Endothelial cell of umbilical vein (primary cell): ENCODE measurements around the gene CHRND. TPM values are rescaled to one million over a fixed set of nuclear protein-coding genes. Genes with fewer than 3 reads are reported as not detected.

ENCODE experiments used
- BruUV-seq: library from RNA; stranded (reverse); fragments of 400-500 nt; replicated peaks from 2 replicates; lab custom pipeline; 2021; lab: Mats Ljungman, UMichigan
- CTCF ChIA-PET: fragments of 300-600, 350-600 bp; sonication (Branson Sonifier 250); formaldehyde crosslinking; loops from one replicate; lab custom pipeline; 2021; ENCODE audit warnings: antibody characterized with exemption, inconsistent platforms; lab: Charles Lee
- POLR2A ChIA-PET: fragments of 300-600, 350-600 bp; sonication (Branson Sonifier 250); formaldehyde crosslinking; loops from one replicate; lab custom pipeline; 2021; ENCODE audit warnings: antibody characterized with exemption, inconsistent platforms; lab: Charles Lee
- DNase-seq: peaks from one replicate; pipeline ENCODE4 v3.0.0-alpha.2; 2011; ENCODE audit warnings: low read depth, low spot score
- FAIRE-seq: peaks from 2 replicates; lab custom pipeline; 2011; peaks lifted over from hg19 to GRCh38; lab: Jason Lieb, UNC
- H2AFZ ChIP-seq: 2 replicates; pipeline ENCODE4 v1.6.0; 2012; ENCODE audit warnings: low read depth, low read length, control low read depth, inconsistent platforms
- H3K27ac ChIP-seq: 2 replicates; pipeline ENCODE4 v1.5.1; 2011; ENCODE audit warnings: low read depth, mild to moderate bottlenecking, control low read depth, low read length, moderate library complexity; ENCODE audit not compliant: insufficient read depth
- H3K27me3 ChIP-seq, 2 experiments: 2 replicates each; pipeline versions ENCODE4 v1.6.0 to v1.6.1; 2011; ENCODE audit warnings: low read length in 2 of 2, mixed read lengths in 1 of 2; ENCODE audit not compliant: control insufficient read depth in 2 of 2, insufficient read depth in 2 of 2
- H3K36me3 ChIP-seq, 2 experiments: 2 replicates in 1 of 2; 3 replicates in 1 of 2; pipeline ENCODE4 v1.5.1; 2011; ENCODE audit warnings: low read length in 2 of 2, mild to moderate bottlenecking in 1 of 2, moderate library complexity in 1 of 2; ENCODE audit not compliant: control insufficient read depth in 2 of 2, insufficient read depth in 2 of 2; ENCODE audit errors: extremely low read depth in 1 of 2
- H3K4me1 ChIP-seq: 3 replicates; pipeline ENCODE4 v1.5.1; 2011; ENCODE audit warnings: mild to moderate bottlenecking, low read length; ENCODE audit not compliant: control insufficient read depth, insufficient read depth; ENCODE audit errors: extremely low read depth
- H3K4me2 ChIP-seq: 2 replicates; pipeline ENCODE4 v1.6.1; 2011; ENCODE audit warnings: low read length, control low read depth, mixed read lengths; ENCODE audit not compliant: insufficient read depth
- H3K4me3 ChIP-seq, 3 experiments: fragments of 200-600 bp in 1 of 3; sonication (generic), shearing (Covaris generic) in 1 of 3; replicated peaks in 1 of 3; 2 replicates each; pipeline ENCODE4 v1.5.1; 2011 to 2016; ENCODE audit warnings: control low read depth in 3 of 3, low read length in 3 of 3, mild to moderate bottlenecking in 2 of 3, inconsistent platforms in 1 of 3, low read depth in 1 of 3, moderate library complexity in 1 of 3; ENCODE audit not compliant: insufficient read depth in 1 of 3
- H3K79me2 ChIP-seq: 2 replicates; pipeline ENCODE4 v1.6.0; 2012; ENCODE audit warnings: low read length, inconsistent platforms; ENCODE audit not compliant: control insufficient read depth, insufficient read depth
- H3K9ac ChIP-seq: replicated peaks from 2 replicates; pipeline ENCODE3; 2011; ENCODE audit warnings: low read length, control low read depth; ENCODE audit not compliant: insufficient read depth; ENCODE audit errors: extremely low read depth
- H3K9me1 ChIP-seq: replicated peaks from 3 replicates; pipeline ENCODE4 v1.6.0; 2011; ENCODE audit warnings: mild to moderate bottlenecking, low read length; ENCODE audit not compliant: control insufficient read depth, insufficient read depth; ENCODE audit errors: extremely low read depth
- H3K9me3 ChIP-seq: replicated peaks from 2 replicates; pipeline ENCODE4 v1.5.1; 2012; ENCODE audit warnings: low read length, inconsistent platforms; ENCODE audit not compliant: control insufficient read depth, insufficient read depth
- H4K20me1 ChIP-seq: replicated peaks from 2 replicates; pipeline ENCODE3; 2011; ENCODE audit warnings: mild to moderate bottlenecking, low read length; ENCODE audit not compliant: control insufficient read depth, insufficient read depth; ENCODE audit errors: extremely low read depth
- EZH2 ChIP-seq: IDR thresholded peaks from 2 replicates; pipeline ENCODE4 v1.6.1; 2012; ENCODE audit warnings: borderline replicate concordance, low read depth, mild to moderate bottlenecking, moderate library complexity, low read length, inconsistent platforms; ENCODE audit not compliant: severe bottlenecking
- FOS ChIP-seq: IDR thresholded peaks from 2 replicates; pipeline ENCODE4 v1.6.1; 2011; ENCODE audit warnings: mild to moderate bottlenecking, low read length, moderate library complexity, borderline replicate concordance; ENCODE audit not compliant: insufficient read depth
- GATA2 ChIP-seq: IDR thresholded peaks from 2 replicates; pipeline ENCODE4 v1.7.0; 2011; ENCODE audit warnings: low read depth, mild to moderate bottlenecking, moderate library complexity, mixed read lengths, low read length; ENCODE audit not compliant: insufficient read length, insufficient read depth
- JUN ChIP-seq: IDR thresholded peaks from 2 replicates; pipeline ENCODE4 v1.6.1; 2011; ENCODE audit warnings: borderline replicate concordance, low read depth; ENCODE audit not compliant: insufficient read length, insufficient read depth
- MYC ChIP-seq: IDR thresholded peaks from one replicate; pipeline ENCODE4 v1.6.1; 2011; ENCODE audit warnings: mild to moderate bottlenecking, low read depth, low read length
- POLR2A ChIP-seq: IDR thresholded peaks from 2 replicates; pipeline ENCODE4 v1.6.1; 2012; ENCODE audit warnings: low read depth, mild to moderate bottlenecking, control low read depth, low read length
- POLR2AphosphoS5 ChIP-seq: IDR thresholded peaks from 2 replicates; pipeline ENCODE4 v1.6.1; 2012; ENCODE audit warnings: low read depth, mild to moderate bottlenecking, control low read depth, low read length, moderate library complexity; ENCODE audit not compliant: insufficient read depth
- dilution Hi-C: fragments of 300-500 bp; cut with MboI; formaldehyde crosslinking; loops from one replicate; pipeline ENCODE4 v1.15.0; 2019; ENCODE audit warnings: low sequenced_read_pairs; ENCODE audit not compliant: extremely low pct_ligation_motif_present
- intact Hi-C: fragments of 100-400 bp; cut with micrococcal nuclease; formaldehyde crosslinking; loops from one replicate; pipeline ENCODE4 v1.10.0; 2022
- polyA plus RNA-seq, 4 experiments: library from polyadenylated mRNA; depleted of rRNA in 3 of 4; stranded (reverse) in 3 of 4; unstranded in 1 of 4; fragments of >200 nt; gene quantifications; 2 replicates each; pipeline versions ENCODE4 v1.2.1 to v1.2.3, GENCODE V29; 2011 to 2012; ENCODE audit warnings: missing spikeins in 1 of 4
- total RNA-seq: library from RNA; stranded (reverse); gene quantifications from 2 replicates; pipeline ENCODE4 v1.2.3, GENCODE V29; 2021
- TF ChIP-seq, protein P1 (sequence below): IDR thresholded peaks from 2 replicates; pipeline ENCODE4 v1.6.1; 2011; ENCODE audit not compliant: insufficient read depth, insufficient read length
- TF ChIP-seq, protein P2 (sequence below), 2 donors: IDR thresholded peaks; 1 replicate in 1 of 2; 2 replicates in 1 of 2; pipeline ENCODE4 v1.5.1; 2011; ENCODE audit warnings: low read length in 2 of 2, mild to moderate bottlenecking in 2 of 2, moderate library complexity in 2 of 2, control low read depth in 1 of 2, inconsistent platforms in 1 of 2, low read depth in 1 of 2; ENCODE audit not compliant: insufficient read depth in 1 of 2; ENCODE audit errors: extremely low read depth in 1 of 2

The CHRND gene
- total and polyA plus RNA-seq, 2 donors (not counting 3 experiments of a cell fraction or from before 2014, with no cell fraction given) = not detected

DNA sequence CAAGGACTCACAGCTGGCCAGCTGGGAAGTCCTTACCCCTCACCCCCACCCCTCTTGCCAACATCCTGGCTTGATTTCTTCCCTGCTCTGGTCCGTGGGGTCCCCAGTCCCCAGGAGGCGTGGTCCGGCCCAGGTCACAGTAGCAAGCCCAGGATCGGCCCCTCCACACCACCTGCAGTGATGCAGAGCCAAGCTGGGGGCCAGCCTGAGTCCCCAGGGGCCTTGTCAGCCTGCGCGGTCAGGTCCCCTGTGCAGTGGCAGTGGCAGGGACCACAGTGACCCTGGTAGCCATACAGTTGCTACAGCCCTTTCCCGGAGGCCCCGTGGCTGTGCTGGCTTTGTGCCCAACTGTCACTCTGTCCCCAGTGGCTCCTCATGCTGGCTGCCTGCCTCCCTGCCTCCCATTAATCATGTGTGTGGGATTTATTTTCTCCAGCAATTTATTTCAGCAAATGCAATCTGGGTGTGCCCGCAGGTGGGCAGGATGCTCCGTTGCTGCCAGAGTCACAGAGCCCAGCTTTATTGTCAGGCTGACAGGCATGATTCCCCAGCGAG is 14.5 kb upstream of the CHRND start:
- DNase-seq (no peak), FAIRE-seq (no peak)
- POLR2A ChIA-PET = no interaction called here
- no peaks in the 10 kb centered on the region for H3K36me3 ChIP-seq
- dilution Hi-C loops = no loop called here
- H3K9ac ChIP-seq = no peak overlapping the region
- intact Hi-C loops = no loop called here
- H3K4me2 ChIP-seq = no peak overlapping the region
- no peak overlapping the region for H2AFZ ChIP-seq
- no peak overlapping the region for H3K27ac ChIP-seq
- TF ChIP-seq FOS = no peak
- no peak for TF ChIP-seq GATA2
- TF ChIP-seq JUN = no peak
- no peak for TF ChIP-seq MYC
- TF ChIP-seq, protein P1, sequence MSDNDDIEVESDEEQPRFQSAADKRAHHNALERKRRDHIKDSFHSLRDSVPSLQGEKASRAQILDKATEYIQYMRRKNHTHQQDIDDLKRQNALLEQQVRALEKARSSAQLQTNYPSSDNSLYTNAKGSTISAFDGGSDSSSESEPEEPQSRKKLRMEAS = no peak
- no peak for TF ChIP-seq POLR2AphosphoS5
- TF ChIP-seq, protein P2, sequence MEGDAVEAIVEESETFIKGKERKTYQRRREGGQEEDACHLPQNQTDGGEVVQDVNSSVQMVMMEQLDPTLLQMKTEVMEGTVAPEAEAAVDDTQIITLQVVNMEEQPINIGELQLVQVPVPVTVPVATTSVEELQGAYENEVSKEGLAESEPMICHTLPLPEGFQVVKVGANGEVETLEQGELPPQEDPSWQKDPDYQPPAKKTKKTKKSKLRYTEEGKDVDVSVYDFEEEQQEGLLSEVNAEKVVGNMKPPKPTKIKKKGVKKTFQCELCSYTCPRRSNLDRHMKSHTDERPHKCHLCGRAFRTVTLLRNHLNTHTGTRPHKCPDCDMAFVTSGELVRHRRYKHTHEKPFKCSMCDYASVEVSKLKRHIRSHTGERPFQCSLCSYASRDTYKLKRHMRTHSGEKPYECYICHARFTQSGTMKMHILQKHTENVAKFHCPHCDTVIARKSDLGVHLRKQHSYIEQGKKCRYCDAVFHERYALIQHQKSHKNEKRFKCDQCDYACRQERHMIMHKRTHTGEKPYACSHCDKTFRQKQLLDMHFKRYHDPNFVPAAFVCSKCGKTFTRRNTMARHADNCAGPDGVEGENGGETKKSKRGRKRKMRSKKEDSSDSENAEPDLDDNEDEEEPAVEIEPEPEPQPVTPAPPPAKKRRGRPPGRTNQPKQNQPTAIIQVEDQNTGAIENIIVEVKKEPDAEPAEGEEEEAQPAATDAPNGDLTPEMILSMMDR (IDR thresholded peaks at IDR 0.05; ENCODE audit: extremely low read depth in 1 of 2, insufficient read depth in 1 of 2, low read depth in 1 of 2, low read length in 2 of 2) = no peak
- TF ChIP-seq POLR2A = no peak
- TF ChIP-seq EZH2 = no peak
- CTCF ChIA-PET = interaction anchor here (1.9 kb wide), 1 partner anchor 11 kb away, joined by 6 read pairs; no protein-coding TSS in a partner anchor
- H3K9me3 ChIP-seq = no peaks in the 10 kb centered on the region
- H3K79me2 ChIP-seq = no peaks in the 10 kb centered on the region
- no peak overlapping the region for H3K4me3 ChIP-seq
- no peaks in the 10 kb centered on the region for H4K20me1 ChIP-seq
- no peaks in the 10 kb centered on the region for H3K4me1 ChIP-seq
- H3K9me1 ChIP-seq = no peaks in the 10 kb centered on the region
- H3K27me3 ChIP-seq = peaks cover 4 to 6% of the 10 kb centered on the region in 2 experiments
- BruUV-seq = no TSS peak
